Vagina (tissue), 2 donors: ENCODE data around the gene MYEF2. TPM values are rescaled to one million over a fixed set of nuclear protein-coding genes. Genes with fewer than 3 reads are reported as not detected.

Experiments
- DNase-seq, 2 donors: peaks; one replicate each; pipeline ENCODE4 v3.0.0-alpha.2; 2017; ENCODE audit errors: extremely low spot score in 2 of 2
- H3K27ac ChIP-seq: fragments of 200-600 bp; sonication (generic); one replicate; pipeline ENCODE4 v1.5.1; 2019
- H3K27me3 ChIP-seq: fragments of 200-600 bp; sonication (generic); one replicate; pipeline ENCODE4 v1.5.1; 2019
- H3K36me3 ChIP-seq, 2 donors: fragments of 200-600 bp; sonication (generic); one replicate each; pipeline ENCODE4 v1.5.1; 2017 to 2019
- H3K4me1 ChIP-seq: fragments of 200-600 bp; sonication (generic); one replicate; pipeline ENCODE4 v1.5.1; 2019
- H3K4me3 ChIP-seq, 2 donors: fragments of 200-600 bp; sonication (generic); 1 replicate in 1 of 2; 2 replicates in 1 of 2; pipeline ENCODE4 v1.5.1; 2016 to 2019
- H3K9me3 ChIP-seq: fragments of 200-600 bp; sonication (generic); one replicate; pipeline ENCODE4 v1.5.1; 2019
- POLR2A ChIP-seq, 2 donors: fragments of 450-650 bp; IDR thresholded peaks; one replicate each; pipeline ENCODE4 v1.6.1; 2017; ENCODE audit warnings: antibody characterized with exemption in 2 of 2, mild to moderate bottlenecking in 2 of 2, moderate library complexity in 2 of 2
- POLR2AphosphoS5 ChIP-seq, 2 donors: sonication (generic); formaldehyde crosslinking; IDR thresholded peaks; one replicate each; pipeline ENCODE4 v1.9.0; 2017; ENCODE audit warnings: antibody characterized with exemption in 2 of 2, mild to moderate bottlenecking in 2 of 2, low read depth in 1 of 2; ENCODE audit not compliant: insufficient read depth in 1 of 2
- intact Hi-C: fragments of 100-400 bp; cut with DNase I; formaldehyde crosslinking; loops from one replicate; pipeline ENCODE4 v1.15.1; 2023
- total RNA-seq: library from RNA; depleted of rRNA; stranded (reverse); fragments of >200 nt; gene quantifications from one replicate; pipeline ENCODE4 v1.2.3, GENCODE V29; 2016
- TF ChIP-seq, protein P1 (sequence below), 3 experiments: fragments of 450-650 bp in 2 of 3; fragments of 200-600 bp in 1 of 3; sonication (generic) in 1 of 3; IDR thresholded peaks; one replicate each; pipeline ENCODE4 v1.5.1; 2017 to 2019; ENCODE audit warnings: antibody characterized with exemption in 3 of 3, mild to moderate bottlenecking in 2 of 3, moderate library complexity in 2 of 3

MYEF2 gene
- total RNA-seq, 1 donor from 2014 or later, result 7.1 TPM

- Histone ChIP-seq H3K27ac (no peak overlapping the region), H3K4me1 (peaks cover 13% of the 10 kb centered on the region), H3K4me3 (no peak overlapping the region), H3K9me3 (no peaks in the 10 kb centered on the region), H3K27me3 (no peaks in the 10 kb centered on the region), H3K36me3 (no peaks in the 10 kb centered on the region)
- intact Hi-C loops, result no loop called here
- DNase-seq, result no peak
- TF ChIP-seq, protein P1, sequence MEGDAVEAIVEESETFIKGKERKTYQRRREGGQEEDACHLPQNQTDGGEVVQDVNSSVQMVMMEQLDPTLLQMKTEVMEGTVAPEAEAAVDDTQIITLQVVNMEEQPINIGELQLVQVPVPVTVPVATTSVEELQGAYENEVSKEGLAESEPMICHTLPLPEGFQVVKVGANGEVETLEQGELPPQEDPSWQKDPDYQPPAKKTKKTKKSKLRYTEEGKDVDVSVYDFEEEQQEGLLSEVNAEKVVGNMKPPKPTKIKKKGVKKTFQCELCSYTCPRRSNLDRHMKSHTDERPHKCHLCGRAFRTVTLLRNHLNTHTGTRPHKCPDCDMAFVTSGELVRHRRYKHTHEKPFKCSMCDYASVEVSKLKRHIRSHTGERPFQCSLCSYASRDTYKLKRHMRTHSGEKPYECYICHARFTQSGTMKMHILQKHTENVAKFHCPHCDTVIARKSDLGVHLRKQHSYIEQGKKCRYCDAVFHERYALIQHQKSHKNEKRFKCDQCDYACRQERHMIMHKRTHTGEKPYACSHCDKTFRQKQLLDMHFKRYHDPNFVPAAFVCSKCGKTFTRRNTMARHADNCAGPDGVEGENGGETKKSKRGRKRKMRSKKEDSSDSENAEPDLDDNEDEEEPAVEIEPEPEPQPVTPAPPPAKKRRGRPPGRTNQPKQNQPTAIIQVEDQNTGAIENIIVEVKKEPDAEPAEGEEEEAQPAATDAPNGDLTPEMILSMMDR (IDR thresholded peaks at IDR 0.05), result peak in 1 of 3 experiments; percentile 9
- no peak for TF ChIP-seq POLR2A (IDR thresholded peaks at IDR 0.05)
- no peak for TF ChIP-seq POLR2AphosphoS5 (IDR thresholded peaks at IDR 0.05; ENCODE audit: insufficient read depth in 1 of 2, low read depth in 1 of 2)
These were observed 93.1 kb downstream of the MYEF2 start for GRCh38 chr15:48084759-48085590.

Other genes with a start within 250 kb of the MYEF2 start
- not detected for gene SLC24A5, start 57.3 kb downstream of the MYEF2 start, total RNA-seq
- gene CTXN2, start 13.4 kb upstream of the MYEF2 start, total RNA-seq, result not detected
- gene SLC12A1, start 28.0 kb upstream of the MYEF2 start, total RNA-seq, result not detected
- 84.5 TPM for gene DUT, start 153.1 kb upstream of the MYEF2 start, total RNA-seq